Uterus (tissue), 2 donors: ENCODE measurements around the gene THSD1.

Experiments used
- CTCF ChIP-seq, 4 experiments: fragments of 200-600 bp in 2 of 4; fragments of 450-650 bp in 2 of 4; sonication (generic) in 2 of 4; IDR thresholded peaks; one replicate each; pipeline ENCODE4 v1.5.1; 2016 to 2019; ENCODE audit warnings: antibody characterized with exemption in 4 of 4, mild to moderate bottlenecking in 2 of 4, moderate library complexity in 1 of 4
- POLR2A ChIP-seq, 2 donors: fragments of 450-650 bp; IDR thresholded peaks; one replicate each; pipeline ENCODE4 v1.6.1; 2016; ENCODE audit warnings: antibody characterized with exemption in 2 of 2, mild to moderate bottlenecking in 1 of 2, moderate library complexity in 1 of 2

- TF ChIP-seq CTCF (IDR thresholded peaks at IDR 0.05) (no peak), POLR2A (IDR thresholded peaks at IDR 0.05) (no peak)
Observed at GRCh38 chr13:52385870-52386269, 20.1 kb downstream of the THSD1 start.
